WTC11 (cell line): ENCODE measurements around the gene SLC11A1.

Experiments
- ERG ChIP-seq: fragments of 250-450 bp; sonication (Bioruptor Pico); IDR thresholded peaks from 2 replicates; pipeline ENCODE4 v1.8.0; 2021; ENCODE audit warnings: mild to moderate bottlenecking
- ZNF121 ChIP-seq: sonication (generic); formaldehyde crosslinking; IDR thresholded peaks from 2 replicates; pipeline ENCODE4 v1.8.0; 2023; ENCODE audit warnings: missing genetic modification reagents

- TF ChIP-seq ERG (CRISPR knock-in tag), result no peak
- TF ChIP-seq ZNF121 (CRISPR knock-in tag), result peak; percentile 60; the same call in 1 of the 2 replicates
These were observed 21.7 kb downstream of the SLC11A1 start for GRCh38 chr2:218403810-218404209.
